MM.1S (cell line): ENCODE measurements around the gene HSD17B3.

Source experiments
- DNase-seq: peaks from one replicate; pipeline ENCODE4 v3.0.0-alpha.2; 2015
- H2AFZ ChIP-seq: fragments of 300-600 bp; sonication (generic); 2 replicates; pipeline ENCODE4 v1.6.0; 2016; ENCODE audit warnings: antibody characterized with exemption, low read length
- H3F3A ChIP-seq: fragments of 300-600 bp; sonication (generic); 2 replicates; pipeline ENCODE4 v1.6.1; 2016; ENCODE audit warnings: mild to moderate bottlenecking, antibody characterized with exemption, low read length, moderate library complexity, mixed read lengths; ENCODE audit not compliant: insufficient read depth
- H3K27ac ChIP-seq: fragments of 300-600 bp; sonication (generic); 2 replicates; pipeline ENCODE4 v1.5.1; 2016; ENCODE audit warnings: mild to moderate bottlenecking, low read length
- H3K27me3 ChIP-seq: fragments of 300-600 bp; sonication (generic); replicated peaks from 2 replicates; pipeline ENCODE4 v1.6.0; 2016; ENCODE audit warnings: low read length; ENCODE audit not compliant: insufficient read depth
- H3K36me3 ChIP-seq: fragments of 300-600 bp; sonication (generic); replicated peaks from 2 replicates; pipeline ENCODE4 v1.6.1; 2016; ENCODE audit warnings: mild to moderate bottlenecking, low read length, mixed read lengths; ENCODE audit not compliant: insufficient read depth
- H3K4me1 ChIP-seq: fragments of 300-600 bp; sonication (generic); 2 replicates; pipeline ENCODE4 v1.6.1; 2016; ENCODE audit warnings: low read length, mixed read lengths
- H3K4me2 ChIP-seq: fragments of 300-600 bp; sonication (generic); 2 replicates; pipeline ENCODE4 v1.6.0; 2016; ENCODE audit warnings: low read depth, low read length
- H3K4me3 ChIP-seq: fragments of 300-600 bp; sonication (generic); 2 replicates; pipeline ENCODE4 v1.5.1; 2016; ENCODE audit warnings: low read length, mixed read lengths
- H3K79me2 ChIP-seq: fragments of 300-600 bp; sonication (generic); 2 replicates; pipeline ENCODE4 v1.6.1; 2016; ENCODE audit warnings: mixed run types, low read length, mixed read lengths
- H3K9ac ChIP-seq: fragments of 300-600 bp; sonication (generic); 2 replicates; pipeline ENCODE4 v1.6.1; 2016; ENCODE audit warnings: low read length, mixed read lengths
- H3K9me2 ChIP-seq: fragments of 300-600 bp; sonication (generic); replicated peaks from 2 replicates; pipeline ENCODE4 v1.6.1; 2016; ENCODE audit warnings: mild to moderate bottlenecking, low read length, mixed read lengths; ENCODE audit not compliant: insufficient read depth
- H3K9me3 ChIP-seq: fragments of 300-600 bp; sonication (generic); replicated peaks from 2 replicates; pipeline ENCODE4 v1.6.1; 2016; ENCODE audit warnings: mild to moderate bottlenecking, low read length, mixed read lengths; ENCODE audit not compliant: insufficient read depth
- H4K20me1 ChIP-seq: fragments of 300-600 bp; sonication (generic); 2 replicates; pipeline ENCODE4 v1.6.1; 2016; ENCODE audit warnings: mild to moderate bottlenecking, low read length, moderate library complexity, mixed read lengths; ENCODE audit not compliant: insufficient read depth
- CTCF ChIP-seq: fragments of 300-600 bp; sonication (generic); IDR thresholded peaks from 2 replicates; pipeline ENCODE4 v1.5.1; 2016; ENCODE audit warnings: antibody characterized with exemption, low read length, mixed read lengths
- EZH2 ChIP-seq: fragments of 300-600 bp; sonication (generic); optimal IDR thresholded peaks from 2 replicates; pipeline ENCODE3; 2017; ENCODE audit warnings: low read depth, mild to moderate bottlenecking, antibody characterized with exemption, low read length, mixed read lengths
- EZH2phosphoT487 ChIP-seq: fragments of 300-600 bp; sonication (generic); IDR thresholded peaks from 2 replicates; pipeline ENCODE4 v1.6.1; 2018; ENCODE audit warnings: antibody characterized with exemption, low read length

HSD17B3 gene

DNA sequence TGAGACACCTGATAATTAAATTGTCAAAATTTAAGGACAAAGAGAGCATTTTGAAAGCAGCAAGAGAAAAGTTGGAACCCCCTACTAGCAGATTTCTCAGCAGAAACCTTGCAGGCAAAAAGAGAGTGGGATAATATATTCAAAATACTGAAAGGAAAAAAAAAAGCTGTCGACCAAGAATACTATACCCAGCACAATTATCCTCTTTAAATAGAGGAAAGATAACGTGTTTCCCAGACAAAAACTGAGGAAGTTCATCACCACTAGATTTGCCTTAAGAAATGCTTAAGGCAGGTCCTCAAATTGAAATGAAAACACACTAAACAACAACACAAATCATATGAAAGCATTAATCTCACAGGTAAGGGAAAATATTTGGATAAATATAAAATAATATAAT, 27.0 kb downstream of the HSD17B3 start:
- no peak for DNase-seq
- H3K27me3 ChIP-seq: no peaks in the 10 kb centered on the region
- no peaks in the 10 kb centered on the region for H3K9me3 ChIP-seq
- no peaks in the 10 kb centered on the region for H4K20me1 ChIP-seq
- H3K4me1 ChIP-seq: no peaks in the 10 kb centered on the region
- no peak overlapping the region for H3K4me3 ChIP-seq
- H3F3A ChIP-seq: no peaks in the 10 kb centered on the region
- no peak overlapping the region for H3K27ac ChIP-seq
- H3K79me2 ChIP-seq: no peaks in the 10 kb centered on the region
- H3K4me2 ChIP-seq: no peak overlapping the region
- no peaks in the 10 kb centered on the region for H3K36me3 ChIP-seq
- H2AFZ ChIP-seq: no peak overlapping the region
- TF ChIP-seq EZH2phosphoT487 (no peak), EZH2 (no peak), CTCF (no peak)
- H3K9ac ChIP-seq: no peak overlapping the region
- no peaks in the 10 kb centered on the region for H3K9me2 ChIP-seq

GRCh38 chr9:96270236-96270744, 31.7 kb downstream of the HSD17B3 start:
- Histone ChIP-seq H3K27ac (no peak overlapping the region), H3K9me2 (no peaks in the 10 kb centered on the region), H3K4me2 (no peak overlapping the region), H3K4me1 (no peaks in the 10 kb centered on the region), H3K79me2 (no peaks in the 10 kb centered on the region), H4K20me1 (no peaks in the 10 kb centered on the region), H3K36me3 (no peaks in the 10 kb centered on the region), H3F3A (no peaks in the 10 kb centered on the region), H3K4me3 (no peak overlapping the region), H3K9ac (no peak overlapping the region), H3K27me3 (no peaks in the 10 kb centered on the region), H2AFZ (no peak overlapping the region), H3K9me3 (no peaks in the 10 kb centered on the region)
- no peak for TF ChIP-seq CTCF
- no peak for TF ChIP-seq EZH2phosphoT487
- no peak for TF ChIP-seq EZH2
- DNase-seq: no peak

GRCh38 chr9:96258967-96259366, 43.0 kb downstream of the HSD17B3 start:
- Histone ChIP-seq H3K9ac (no peak overlapping the region), H3K9me3 (no peaks in the 10 kb centered on the region), H3K36me3 (no peaks in the 10 kb centered on the region), H3K79me2 (no peaks in the 10 kb centered on the region), H3K27me3 (no peaks in the 10 kb centered on the region), H3K9me2 (no peaks in the 10 kb centered on the region), H3K4me2 (no peak overlapping the region), H4K20me1 (no peaks in the 10 kb centered on the region), H2AFZ (no peak overlapping the region), H3K4me3 (no peak overlapping the region), H3K4me1 (no peaks in the 10 kb centered on the region), H3F3A (no peaks in the 10 kb centered on the region), H3K27ac (no peak overlapping the region)
- TF ChIP-seq EZH2phosphoT487: no peak
- TF ChIP-seq CTCF: no peak
- no peak for TF ChIP-seq EZH2
- no peak for DNase-seq
